Endodermal cell (in vitro differentiated cells): ENCODE data around the gene LRFN2. TPM values are rescaled to one million over a fixed set of nuclear protein-coding genes. Genes with fewer than 3 reads are reported as not detected.

ENCODE experiments used
- DNase-seq: peaks from one replicate; pipeline ENCODE4 v3.0.0-alpha.2; 2017
- H3K27ac ChIP-seq: 2 replicates; pipeline ENCODE4 v1.5.1; 2013; ENCODE audit warnings: mild to moderate bottlenecking, low read depth, low read length, moderate library complexity
- H3K27me3 ChIP-seq: 2 replicates; pipeline ENCODE4 v1.6.1; 2013; ENCODE audit warnings: mild to moderate bottlenecking, low read length, moderate library complexity; ENCODE audit not compliant: insufficient read depth, control insufficient read depth, poor library complexity, severe bottlenecking
- H3K36me3 ChIP-seq: 2 replicates; pipeline ENCODE4 v1.7.0; 2013; ENCODE audit warnings: mild to moderate bottlenecking, low read length, moderate library complexity; ENCODE audit not compliant: control insufficient read depth, insufficient read depth
- H3K4me1 ChIP-seq: one replicate; pipeline ENCODE4 v1.7.0; 2013; ENCODE audit warnings: low read length; ENCODE audit not compliant: control insufficient read depth, insufficient read depth
- H3K4me3 ChIP-seq: 2 replicates; pipeline ENCODE4 v1.5.1; 2013; ENCODE audit warnings: mild to moderate bottlenecking, low read length, moderate library complexity
- H3K9ac ChIP-seq: 2 replicates; pipeline ENCODE4 v1.6.1; 2013; ENCODE audit warnings: mild to moderate bottlenecking, low read length, moderate library complexity; ENCODE audit not compliant: poor library complexity, severe bottlenecking; ENCODE audit errors: extremely low read depth
- H3K9me3 ChIP-seq: 2 replicates; pipeline ENCODE4 v1.6.1; 2013; ENCODE audit warnings: mild to moderate bottlenecking, low read length, moderate library complexity; ENCODE audit not compliant: control insufficient read depth
- H3K27ac Mint-ChIP-seq: 2 replicates; pipeline ENCODE4 v1.8.0; 2020; ENCODE audit warnings: mixed read lengths
- H3K27me3 Mint-ChIP-seq: 2 replicates; pipeline ENCODE4 v1.8.0; 2021; ENCODE audit warnings: mild to moderate bottlenecking, mixed read lengths; ENCODE audit not compliant: insufficient read depth
- H3K36me3 Mint-ChIP-seq: 2 replicates; pipeline ENCODE4 v1.8.0; 2020; ENCODE audit warnings: low read depth, mixed read lengths
- H3K4me1 Mint-ChIP-seq: 2 replicates; pipeline ENCODE4 v1.8.0; 2020; ENCODE audit warnings: mixed read lengths
- H3K4me3 Mint-ChIP-seq: 2 replicates; pipeline ENCODE4 v1.8.0; 2020; ENCODE audit warnings: mild to moderate bottlenecking, moderate library complexity, mixed read lengths
- H3K9me3 Mint-ChIP-seq: 2 replicates; pipeline ENCODE4 v1.8.0; 2020; ENCODE audit warnings: mild to moderate bottlenecking, mixed read lengths
- CTCF ChIP-seq: fragments of 200-600 bp; sonication (generic); conservative IDR thresholded peaks from 2 replicates; pipeline ENCODE4 v1.5.0; 2021; ENCODE audit warnings: antibody characterized with exemption, mild to moderate bottlenecking
- WGBS, 2 experiments: methylation state at CpG; one replicate each; pipeline versions ENCODE4 v1.1.5 to v1.1.7; 2013; ENCODE audit warnings: missing lambda C conversion rate in 2 of 2, mixed read lengths in 1 of 2; ENCODE audit not compliant: insufficient coverage in 1 of 2, insufficient read length in 1 of 2; 5-methylcytosine and 5-hydroxymethylcytosine counted together
- total RNA-seq, 2 donors: library from RNA; stranded (reverse); fragmentation: NEBNext Ultra II Directional in 1 of 2; extraction: Animal tissue kit (Norgen Biotek cat#: 25700) in 1 of 2; gene quantifications; 2 replicates in 1 of 2; 3 replicates in 1 of 2; pipeline ENCODE4 v1.2.1, GENCODE V29; 2021

The LRFN2 gene
- total RNA-seq, 2 donors from 2014 or later, result 0.15 TPM; not detected in 1

- no peaks in the 10 kb centered on the region for H3K4me1 Mint-ChIP-seq
- H3K36me3 Mint-ChIP-seq, result no peaks in the 10 kb centered on the region
- H3K9me3 Mint-ChIP-seq, result no peaks in the 10 kb centered on the region
- Histone ChIP-seq H3K36me3 (no peaks in the 10 kb centered on the region), H3K4me1 (no peaks in the 10 kb centered on the region), H3K9me3 (no peaks in the 10 kb centered on the region), H3K4me3 (no peak overlapping the region), H3K9ac (no peak overlapping the region), H3K27ac (no peak overlapping the region), H3K27me3 (peaks cover 6% of the 10 kb centered on the region)
- H3K27ac Mint-ChIP-seq, result no peak overlapping the region
- no peak overlapping the region for H3K4me3 Mint-ChIP-seq
- no peak for TF ChIP-seq CTCF
- peak; percentile 73 for DNase-seq
- H3K27me3 Mint-ChIP-seq, result peaks cover 8% of the 10 kb centered on the region
- WGBS, 2 experiments, result 83 to 86% methylated on average over 3 to 7 of the region's 7 CpGs
Observed at GRCh38 chr6:40492187-40492586, 95.0 kb downstream of the LRFN2 start.

- 88 to 89% methylated on average over 3 to 4 of the region's 4 CpGs for WGBS, 2 experiments
- no peak overlapping the region for H3K4me3 ChIP-seq
- Mint-ChIP-seq H3K27ac (no peak overlapping the region), H3K4me3 (no peak overlapping the region), H3K27me3 (peaks cover 12% of the 10 kb centered on the region), H3K4me1 (peaks cover 7% of the 10 kb centered on the region), H3K9me3 (no peaks in the 10 kb centered on the region), H3K36me3 (no peaks in the 10 kb centered on the region)
- TF ChIP-seq CTCF, result no peak
- H3K27me3 ChIP-seq, result peaks cover 10% of the 10 kb centered on the region
- no peak overlapping the region for H3K27ac ChIP-seq
- H3K9me3 ChIP-seq, result no peaks in the 10 kb centered on the region
- no peaks in the 10 kb centered on the region for H3K36me3 ChIP-seq
- H3K4me1 ChIP-seq, result peaks cover 1% of the 10 kb centered on the region
- H3K9ac ChIP-seq, result no peak overlapping the region
- no peak for DNase-seq
Observed at GRCh38 chr6:40490508-40490907, 96.7 kb downstream of the LRFN2 start.

GRCh38 chr6:40489798-40490197, 97.4 kb downstream of the LRFN2 start:
- Histone ChIP-seq H3K4me1 (peaks cover 9% of the 10 kb centered on the region), H3K9ac (no peak overlapping the region), H3K36me3 (no peaks in the 10 kb centered on the region), H3K4me3 (no peak overlapping the region), H3K9me3 (no peaks in the 10 kb centered on the region), H3K27ac (no peak overlapping the region), H3K27me3 (peaks cover 10% of the 10 kb centered on the region)
- H3K4me1 Mint-ChIP-seq, result peaks cover 14% of the 10 kb centered on the region
- peaks cover 12% of the 10 kb centered on the region for H3K27me3 Mint-ChIP-seq
- no peaks in the 10 kb centered on the region for H3K36me3 Mint-ChIP-seq
- TF ChIP-seq CTCF, result no peak
- DNase-seq, result no peak
- 90 to 97% methylated on average over 2 to 9 of the region's 9 CpGs for WGBS, 2 experiments
- no peak overlapping the region for H3K27ac Mint-ChIP-seq
- H3K4me3 Mint-ChIP-seq, result no peak overlapping the region
- H3K9me3 Mint-ChIP-seq, result no peaks in the 10 kb centered on the region
